ENCODE data around the gene NAGPA. TPM values are rescaled to one million over a fixed set of nuclear protein-coding genes. Genes with fewer than 3 reads are reported as not detected.
A peak's percentile ranks its signal among the peaks of the same experiment; 100 is the strongest.

The NAGPA gene
- total and polyA plus RNA-seq, 2 of the 13 experiments (the other 11 are each of a cell fraction or from before 2014, with no cell fraction given) = 27.1 to 60.3 TPM

DNA sequence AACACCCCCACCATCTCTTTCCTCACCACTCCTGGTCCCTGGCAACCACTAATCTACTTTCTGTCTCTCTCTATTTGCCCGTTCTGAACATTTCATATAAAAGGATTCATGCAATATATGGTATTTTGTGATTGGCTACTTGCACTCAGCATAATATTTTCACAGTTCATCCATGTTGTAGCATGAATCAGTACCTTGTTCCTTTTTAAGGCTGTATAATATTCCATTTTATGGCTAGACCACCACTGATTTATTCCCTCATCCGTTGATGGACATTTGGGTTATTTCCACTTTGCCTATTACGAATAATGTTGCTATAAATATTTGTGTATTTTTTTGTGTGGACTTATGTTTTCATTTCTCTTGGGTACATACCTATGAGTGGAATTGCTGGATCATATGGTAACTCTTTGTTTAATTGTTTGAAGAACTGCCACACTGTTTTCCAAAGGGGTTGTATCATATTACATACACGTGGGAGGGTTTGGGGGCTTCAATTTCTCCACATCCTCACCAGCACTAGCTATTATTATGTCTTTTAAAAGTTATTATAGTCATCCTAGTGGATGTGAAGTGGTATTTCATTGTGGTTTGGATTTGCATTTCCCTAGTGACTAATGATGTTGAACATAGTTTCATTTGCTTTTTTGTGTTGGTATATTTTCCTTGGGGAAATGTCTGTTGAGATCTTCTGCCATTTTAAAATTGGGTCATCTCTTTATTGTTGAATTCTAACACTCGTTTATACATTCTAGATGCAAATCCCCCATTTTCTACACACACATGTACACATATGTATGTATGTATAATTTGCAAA, 49.4 kb downstream of the NAGPA start:
- H3K36me3 ChIP-seq (replicated peaks in 1 of 2; ENCODE audit: control insufficient read depth in 1 of 2, insufficient read depth in 2 of 2, low read length in 2 of 2) = no peaks in the 10 kb centered on the region
- H4K20me1 ChIP-seq (ENCODE audit: insufficient read depth, low read length) = no peaks in the 10 kb centered on the region
- CTCF ChIA-PET (ENCODE audit: low intra/inter-chr PET ratio, low total read pairs) = no interaction called here
- BruUV-seq (replicated peaks) = no TSS peak
- intact Hi-C loops (cut with micrococcal nuclease; ENCODE audit: unreplicated experiment) = no loop called here
- no peak overlapping the region for H3K9ac ChIP-seq (ENCODE audit: insufficient read depth, low read depth, low read length)
- H3K9me3 ChIP-seq (ENCODE audit: low read length) = no peaks in the 10 kb centered on the region
- no peak for TF ChIP-seq ZNF143 (CRISPR knock-in tag; IDR thresholded peaks at IDR 0.05)
- peak; percentile 77 for TF ChIP-seq RFX5 (IDR thresholded peaks at IDR 0.05; ENCODE audit: low read depth, low read length)
- TF ChIP-seq RARA (CRISPR knock-in tag; IDR thresholded peaks at IDR 0.05) = no peak
- H2AFZ ChIP-seq (ENCODE audit: low read length) = no peak overlapping the region
- H3K27me3 ChIP-seq (ENCODE audit: control insufficient read depth in 1 of 2, insufficient read depth in 2 of 2, low read length in 2 of 2) = peaks cover 6 to 59% of the 10 kb centered on the region in 2 experiments
- in situ Hi-C loops (cut with HindIII; ENCODE audit: extremely low pct_ligation_motif_present, low pct_unique_long_range_greater_than_20kb) = no loop called here
- ATAC-seq (no peak), DNase-seq (ENCODE audit: low spot score) (no peak), FAIRE-seq (no peak)
- POLR2A ChIA-PET = no interaction called here
- no peaks in the 10 kb centered on the region for H3K79me2 ChIP-seq (ENCODE audit: insufficient read depth, low read length)
- peaks cover 13% of the 10 kb centered on the region for H3K4me1 ChIP-seq (ENCODE audit: insufficient read depth, low read length)
- H3K4me3 ChIP-seq (replicated peaks in 1 of 3; ENCODE audit: insufficient read depth in 1 of 3, low read depth in 2 of 3, low read length in 3 of 3) = no peak overlapping the region
- H3K27ac ChIP-seq (ENCODE audit: extremely low read length, insufficient read depth, low read length) = no peak overlapping the region
- no peak overlapping the region for H3K4me2 ChIP-seq (ENCODE audit: low read depth, low read length)
- WGBS (ENCODE audit: low lambda C conversion rate) = 12% methylated on average over 5 of the region's 5 CpGs

DNA sequence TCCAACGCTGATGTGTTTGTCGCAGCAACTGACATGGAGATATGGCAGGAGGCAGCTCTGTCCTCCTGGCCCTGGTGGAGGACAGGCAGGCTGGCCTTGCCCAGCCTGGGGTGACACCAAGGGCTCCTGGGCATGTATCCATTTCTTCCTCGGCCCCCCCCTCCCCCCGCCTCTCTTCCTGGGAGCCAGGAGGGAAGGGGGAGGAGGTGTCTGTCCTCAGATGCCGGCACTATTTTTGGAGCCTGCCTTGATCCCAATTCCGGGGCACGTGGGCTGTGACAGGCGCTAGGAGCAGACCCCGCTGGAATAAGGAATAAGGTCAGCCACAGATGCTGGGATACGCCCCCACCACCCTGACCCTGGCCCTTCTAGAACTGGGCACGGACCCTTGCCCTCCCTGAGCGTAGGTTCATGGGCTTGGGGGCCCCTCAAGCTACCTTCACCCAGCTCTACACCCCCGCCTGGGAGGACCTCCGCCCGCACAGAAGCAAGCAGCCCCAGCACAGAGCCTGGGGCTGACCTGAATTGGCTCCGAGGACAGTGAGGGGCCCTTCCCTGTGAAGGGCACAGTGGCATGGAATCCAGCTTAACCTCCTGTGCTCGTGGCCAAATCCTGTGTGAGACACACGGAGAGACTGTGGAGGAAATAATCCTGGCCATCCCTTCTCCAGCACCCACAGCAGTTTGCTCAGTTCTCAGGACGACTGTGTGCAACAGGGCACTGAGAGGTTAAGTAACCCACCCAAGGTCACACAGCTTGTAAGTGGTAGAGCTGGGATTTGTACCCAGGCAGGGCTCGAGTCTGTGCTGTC, 51.5 kb downstream of the NAGPA start:
- FAIRE-seq = no peak
- peak; percentile 55 for ATAC-seq
- 11% methylated on average over 18 of the region's 20 CpGs for WGBS (ENCODE audit: low lambda C conversion rate)
- Histone ChIP-seq H3K4me2 (ENCODE audit: low read depth, low read length) (peak overlapping the region; percentile 5; the same call in 1 of the 2 replicates), H4K20me1 (ENCODE audit: insufficient read depth, low read length) (no peaks in the 10 kb centered on the region), H3K27ac (ENCODE audit: extremely low read length, insufficient read depth, low read length) (no peak overlapping the region), H3K4me1 (ENCODE audit: insufficient read depth, low read length) (peaks cover under 1% of the 10 kb centered on the region; the same call in 1 of the 2 replicates), H2AFZ (ENCODE audit: low read length) (no peak overlapping the region), H3K36me3 (replicated peaks in 1 of 2; ENCODE audit: control insufficient read depth in 1 of 2, insufficient read depth in 2 of 2, low read length in 2 of 2) (no peaks in the 10 kb centered on the region), H3K27me3 (ENCODE audit: control insufficient read depth in 1 of 2, insufficient read depth in 2 of 2, low read length in 2 of 2) (peaks cover 5 to 45% of the 10 kb centered on the region in 2 experiments; a peak in 4 of 5 replicates), H3K9ac (ENCODE audit: insufficient read depth, low read depth, low read length) (no peak overlapping the region), H3K4me3 (replicated peaks in 1 of 3; ENCODE audit: insufficient read depth in 1 of 3, low read depth in 2 of 3, low read length in 3 of 3) (no peak overlapping the region), H3K9me3 (ENCODE audit: low read length) (no peaks in the 10 kb centered on the region), H3K79me2 (ENCODE audit: insufficient read depth, low read length) (no peaks in the 10 kb centered on the region)
- intact Hi-C loops (cut with micrococcal nuclease; ENCODE audit: unreplicated experiment) (no loop called here), in situ Hi-C loops (cut with HindIII; ENCODE audit: extremely low pct_ligation_motif_present, low pct_unique_long_range_greater_than_20kb) (no loop called here)
- CTCF ChIA-PET (ENCODE audit: low intra/inter-chr PET ratio, low total read pairs) = no interaction called here
- no peak for DNase-seq (ENCODE audit: low spot score)
- POLR2A ChIA-PET = interaction anchor here (0.6 to 1.2 kb wide), 2 partner anchors 54 to 173 kb away, joined by 3 to 4 read pairs; no protein-coding TSS in a partner anchor
- no TSS peak for BruUV-seq (replicated peaks)
- TF ChIP-seq NFRKB (IDR thresholded peaks at IDR 0.05) (no peak), ZMYM3 (CRISPR knock-in tag; IDR thresholded peaks at IDR 0.05) (peak; percentile 66; the same call in 1 of the 2 replicates), ZNF530 (CRISPR knock-in tag; IDR thresholded peaks at IDR 0.05; ENCODE audit: low read depth) (no peak), ATF6 (CRISPR knock-in tag; conservative IDR thresholded peaks at IDR 0.05) (no peak), CAMTA2 (CRISPR knock-in tag; IDR thresholded peaks at IDR 0.05; ENCODE audit: borderline replicate concordance) (peak; percentile 32; the same call in 1 of the 2 replicates), SPEN (CRISPR knock-in tag; IDR thresholded peaks at IDR 0.05; ENCODE audit: low read depth) (no peak), ZNF20 (CRISPR knock-in tag; IDR thresholded peaks at IDR 0.05) (no peak)
- TF ChIP-seq, protein P1, sequence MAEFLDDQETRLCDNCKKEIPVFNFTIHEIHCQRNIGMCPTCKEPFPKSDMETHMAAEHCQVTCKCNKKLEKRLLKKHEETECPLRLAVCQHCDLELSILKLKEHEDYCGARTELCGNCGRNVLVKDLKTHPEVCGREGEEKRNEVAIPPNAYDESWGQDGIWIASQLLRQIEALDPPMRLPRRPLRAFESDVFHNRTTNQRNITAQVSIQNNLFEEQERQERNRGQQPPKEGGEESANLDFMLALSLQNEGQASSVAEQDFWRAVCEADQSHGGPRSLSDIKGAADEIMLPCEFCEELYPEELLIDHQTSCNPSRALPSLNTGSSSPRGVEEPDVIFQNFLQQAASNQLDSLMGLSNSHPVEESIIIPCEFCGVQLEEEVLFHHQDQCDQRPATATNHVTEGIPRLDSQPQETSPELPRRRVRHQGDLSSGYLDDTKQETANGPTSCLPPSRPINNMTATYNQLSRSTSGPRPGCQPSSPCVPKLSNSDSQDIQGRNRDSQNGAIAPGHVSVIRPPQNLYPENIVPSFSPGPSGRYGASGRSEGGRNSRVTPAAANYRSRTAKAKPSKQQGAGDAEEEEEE (CRISPR knock-in tag; IDR thresholded peaks at IDR 0.05; ENCODE audit: borderline replicate concordance) = no peak
- TF ChIP-seq, protein P2, sequence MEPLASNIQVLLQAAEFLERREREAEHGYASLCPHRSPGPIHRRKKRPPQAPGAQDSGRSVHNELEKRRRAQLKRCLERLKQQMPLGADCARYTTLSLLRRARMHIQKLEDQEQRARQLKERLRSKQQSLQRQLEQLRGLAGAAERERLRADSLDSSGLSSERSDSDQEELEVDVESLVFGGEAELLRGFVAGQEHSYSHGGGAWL (CRISPR knock-in tag; IDR thresholded peaks at IDR 0.05) = no peak

Measured in HepG2 (cell line).